Lung (tissue), 12 donors: ENCODE data around the gene RFPL3. TPM values are rescaled to one million over a fixed set of nuclear protein-coding genes. Genes with fewer than 3 reads are reported as not detected.

Source experiments
- ATAC-seq: fragments of 200-7000 bp; cut with Tn5 transposase; one replicate; pipeline ENCODE4 v1.9.1; 2020; ENCODE audit warnings: moderate number of reproducible peaks; ENCODE audit not compliant: insufficient read depth, low FRiP score
- DNase-seq, 3 donors: peaks; one replicate each; pipeline ENCODE4 v3.0.0-alpha.2; 2013 to 2017
- H3K27ac ChIP-seq, 2 donors: one replicate each; pipeline ENCODE4 v1.5.1; 2013; ENCODE audit warnings: mild to moderate bottlenecking in 2 of 2, moderate library complexity in 2 of 2, control low read depth in 1 of 2, inconsistent platforms in 1 of 2, low read depth in 1 of 2, low read length in 1 of 2
- H3K27me3 ChIP-seq, 3 donors: one replicate each; pipeline ENCODE4 v1.5.1; 2013; ENCODE audit warnings: low read length in 2 of 3; ENCODE audit not compliant: control insufficient read depth in 3 of 3, insufficient read depth in 3 of 3
- H3K36me3 ChIP-seq, 4 donors: one replicate each; pipeline ENCODE4 v1.5.1; 2013; ENCODE audit warnings: low read length in 4 of 4, mild to moderate bottlenecking in 1 of 4, moderate library complexity in 1 of 4; ENCODE audit not compliant: control insufficient read depth in 4 of 4, insufficient read depth in 4 of 4
- H3K4me1 ChIP-seq, 5 donors: one replicate each; pipeline ENCODE4 v1.5.1; 2013; ENCODE audit warnings: low read length in 5 of 5, mild to moderate bottlenecking in 2 of 5, moderate library complexity in 1 of 5; ENCODE audit not compliant: control insufficient read depth in 5 of 5, insufficient read depth in 5 of 5
- H3K4me3 ChIP-seq: one replicate; pipeline ENCODE4 v1.5.1; 2013; ENCODE audit warnings: mild to moderate bottlenecking, control low read depth, moderate library complexity
- H3K9ac ChIP-seq, 2 donors: one replicate each; pipeline ENCODE4 v1.5.1; 2013; ENCODE audit warnings: low read length in 2 of 2, control low read depth in 1 of 2; ENCODE audit not compliant: insufficient read depth in 1 of 2
- H3K9me3 ChIP-seq, 4 donors: one replicate each; pipeline ENCODE4 v1.5.1; 2013; ENCODE audit warnings: low read length in 3 of 4, mild to moderate bottlenecking in 1 of 4, moderate library complexity in 1 of 4; ENCODE audit not compliant: control insufficient read depth in 4 of 4, insufficient read depth in 3 of 4
- CTCF ChIP-seq: IDR thresholded peaks from 2 replicates; pipeline ENCODE4 v1.5.1; 2012; ENCODE audit warnings: mild to moderate bottlenecking; ENCODE audit errors: control extremely low read depth, extremely low read depth
- WGBS, 2 donors: extraction: QIAGEN DNeasy Blood & Tissue Kit; methylation state at CpG; one replicate each; pipeline ENCODE4 v1.1.7; 2013; 5-methylcytosine and 5-hydroxymethylcytosine counted together
- polyA plus RNA-seq, 2 donors: library from polyadenylated mRNA; stranded (reverse); fragments of 200-250 nt; gene quantifications; one replicate each; pipeline ENCODE4 v1.2.1, GENCODE V29; 2013
- total RNA-seq, 2 donors: library from RNA; depleted of rRNA in 1 of 2; stranded (reverse); fragments of >200 nt in 1 of 2; gene quantifications; one replicate each; pipeline ENCODE4 v1.2.1, GENCODE V29; 2014 to 2021
- donor health status: control.
- donor health status: control.
- donor health status: Bipolar disorder and iron deficiency.
- donor health status: healthy.
- donor health status: DM: yes; HTN: yes; CAD: no.

RFPL3 gene
- total and polyA plus RNA-seq, 4 donors = not detected

- H3K27ac ChIP-seq = no peak overlapping the region
- H3K4me3 ChIP-seq = no peak overlapping the region
- H3K9me3 ChIP-seq = peaks cover 0 to 6% (median 0%) of the 10 kb centered on the region in 4 donors
- H3K36me3 ChIP-seq = no peaks in the 10 kb centered on the region
- TF ChIP-seq CTCF = no peak
- peaks cover 0 to 7% (median 0%) of the 10 kb centered on the region in 3 donors for H3K27me3 ChIP-seq
- no peak for ATAC-seq
- WGBS, 2 donors = 0 to 42% methylated on average over 1 of the region's 1 CpG
- no peak for DNase-seq
- peaks cover 0 to 2% (median 0%) of the 10 kb centered on the region in 5 donors for H3K4me1 ChIP-seq
- no peak overlapping the region for H3K9ac ChIP-seq
These were observed 40.1 kb upstream of the RFPL3 start for GRCh38 chr22:32317524-32317923.

GRCh38 chr22:32318361-32318760 is 39.3 kb upstream of the RFPL3 start:
- peaks cover 0 to 7% (median 0%) of the 10 kb centered on the region in 3 donors for H3K27me3 ChIP-seq
- H3K4me1 ChIP-seq = peaks cover 0 to 2% (median 0%) of the 10 kb centered on the region in 5 donors
- H3K36me3 ChIP-seq = no peaks in the 10 kb centered on the region
- peaks cover 0 to 6% (median 0%) of the 10 kb centered on the region in 4 donors for H3K9me3 ChIP-seq
- no peak for TF ChIP-seq CTCF
- H3K4me3 ChIP-seq = no peak overlapping the region
- ATAC-seq (no peak), DNase-seq (no peak)
- 52 to 66% methylated on average over 1 of the region's 1 CpG for WGBS, 2 donors
- H3K27ac ChIP-seq = no peak overlapping the region
- H3K9ac ChIP-seq = no peak overlapping the region

GRCh38 chr22:32319861-32320406 is 37.7 kb upstream of the RFPL3 start:
- no peak overlapping the region for H3K27ac ChIP-seq
- no peak overlapping the region for H3K9ac ChIP-seq
- H3K27me3 ChIP-seq = peaks cover 0 to 7% (median 0%) of the 10 kb centered on the region in 3 donors
- no peak for DNase-seq
- no peak for ATAC-seq
- WGBS, 2 donors = 67 to 72% methylated on average over 8 of the region's 8 CpGs
- no peak overlapping the region for H3K4me3 ChIP-seq
- H3K36me3 ChIP-seq = no peaks in the 10 kb centered on the region
- no peak for TF ChIP-seq CTCF
- peaks cover 0 to 6% (median 0%) of the 10 kb centered on the region in 4 donors for H3K9me3 ChIP-seq
- no peaks in the 10 kb centered on the region for H3K4me1 ChIP-seq

GRCh38 chr22:32322986-32323385 is 34.7 kb upstream of the RFPL3 start:
- Histone ChIP-seq H3K4me3 (no peak overlapping the region), H3K9ac (no peak overlapping the region), H3K9me3 (peaks cover 0 to 6% (median 0%) of the 10 kb centered on the region in 4 donors), H3K27ac (no peak overlapping the region), H3K27me3 (peaks cover 0 to 7% (median 0%) of the 10 kb centered on the region in 3 donors), H3K36me3 (no peaks in the 10 kb centered on the region), H3K4me1 (no peaks in the 10 kb centered on the region)
- ATAC-seq = no peak
- no peak for DNase-seq
- TF ChIP-seq CTCF = no peak
- WGBS, 2 donors = 73 to 78% methylated on average over 6 of the region's 6 CpGs
